ENCODE results near the gene SCYGR8.

- TF ChIP-seq CTCF (IDR thresholded peaks at IDR 0.05 in 2 of 3, conservative IDR thresholded peaks at IDR 0.05 in 1 of 3; ENCODE audit: borderline replicate concordance in 1 of 3, insufficient read depth in 1 of 3, low read depth in 2 of 3, low read length in 2 of 3): no peak
- no peak for TF ChIP-seq EZH2 (IDR thresholded peaks at IDR 0.05)
- TF ChIP-seq POLR2AphosphoS5 (IDR thresholded peaks at IDR 0.05; ENCODE audit: low read depth, low read length): no peak
- TF ChIP-seq ZFX (IDR thresholded peaks at IDR 0.05): no peak
- no peak for TF ChIP-seq REST (IDR thresholded peaks at IDR 0.05; ENCODE audit: low read depth)
- TF ChIP-seq MAX (IDR thresholded peaks at IDR 0.05): no peak
- no peak for TF ChIP-seq RAD21 (IDR thresholded peaks at IDR 0.05; ENCODE audit: low read depth)
- TF ChIP-seq ZBTB33 (IDR thresholded peaks at IDR 0.05; ENCODE audit: extremely low read depth, insufficient replicate concordance, low read length): no peak
- TF ChIP-seq JUND (IDR thresholded peaks at IDR 0.05): no peak
- TF ChIP-seq POLR2A (IDR thresholded peaks at IDR 0.05; ENCODE audit: borderline replicate concordance, extremely low read depth, insufficient read depth, insufficient read length): no peak
- no peak for TF ChIP-seq EZH2phosphoT487 (IDR thresholded peaks at IDR 0.05; ENCODE audit: borderline replicate concordance)
Measured at GRCh38 chr2:227772932-227773331, 27.2 kb downstream of the SCYGR8 start.

Data from HCT116 (cell line).